ENCODE measurements around the gene CMYA5.

GRCh38 chr5:79699763-79700400 lies 10.2 kb downstream of the CMYA5 start:
- TF ChIP-seq POLR2A (IDR thresholded peaks at IDR 0.05) (no peak), CTCF (IDR thresholded peaks at IDR 0.05) (no peak)
